ENCODE results near the gene ZNF445. TPM values are rescaled to one million over a fixed set of nuclear protein-coding genes. Genes with fewer than 3 reads are reported as not detected.
"Not testable (repeated sequence)": the region's sequence is repeated elsewhere in the genome, so short reads cannot be mapped to it uniquely, and the experiment has no call there.

ZNF445 gene
- total RNA-seq, 4 donors from 2014 or later: 4.8 to 7.0 (median 6.0) TPM

DNA sequence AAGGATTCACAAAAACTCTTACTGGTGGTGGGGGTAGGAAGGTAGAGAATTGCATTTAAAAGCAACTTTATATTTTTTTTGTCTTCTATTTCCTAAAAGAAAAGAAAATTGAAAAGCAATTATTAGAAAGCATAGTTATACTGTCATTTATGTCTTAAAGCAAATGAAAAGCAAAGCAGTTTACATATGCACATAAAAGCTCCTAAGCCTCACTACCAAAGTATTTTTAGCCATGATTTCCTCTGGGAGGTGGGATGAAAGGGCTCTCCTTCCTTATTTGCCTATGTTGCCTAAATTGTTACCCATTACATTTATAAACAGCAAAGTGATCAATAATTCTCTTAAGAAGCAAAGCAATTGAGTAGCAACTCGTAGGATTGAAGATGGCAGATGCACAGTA, 7.0 kb downstream of the ZNF445 start:
- no peak for TF ChIP-seq POLR2A (IDR thresholded peaks at IDR 0.05)
- TF ChIP-seq, protein P1, sequence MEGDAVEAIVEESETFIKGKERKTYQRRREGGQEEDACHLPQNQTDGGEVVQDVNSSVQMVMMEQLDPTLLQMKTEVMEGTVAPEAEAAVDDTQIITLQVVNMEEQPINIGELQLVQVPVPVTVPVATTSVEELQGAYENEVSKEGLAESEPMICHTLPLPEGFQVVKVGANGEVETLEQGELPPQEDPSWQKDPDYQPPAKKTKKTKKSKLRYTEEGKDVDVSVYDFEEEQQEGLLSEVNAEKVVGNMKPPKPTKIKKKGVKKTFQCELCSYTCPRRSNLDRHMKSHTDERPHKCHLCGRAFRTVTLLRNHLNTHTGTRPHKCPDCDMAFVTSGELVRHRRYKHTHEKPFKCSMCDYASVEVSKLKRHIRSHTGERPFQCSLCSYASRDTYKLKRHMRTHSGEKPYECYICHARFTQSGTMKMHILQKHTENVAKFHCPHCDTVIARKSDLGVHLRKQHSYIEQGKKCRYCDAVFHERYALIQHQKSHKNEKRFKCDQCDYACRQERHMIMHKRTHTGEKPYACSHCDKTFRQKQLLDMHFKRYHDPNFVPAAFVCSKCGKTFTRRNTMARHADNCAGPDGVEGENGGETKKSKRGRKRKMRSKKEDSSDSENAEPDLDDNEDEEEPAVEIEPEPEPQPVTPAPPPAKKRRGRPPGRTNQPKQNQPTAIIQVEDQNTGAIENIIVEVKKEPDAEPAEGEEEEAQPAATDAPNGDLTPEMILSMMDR (IDR thresholded peaks at IDR 0.05): no peak
- no peak overlapping the region for H3K4me3 ChIP-seq (ENCODE audit: low read depth, poor library complexity, severe bottlenecking)
- DNase-seq (ENCODE audit: low spot score in 2 of 2): no peak
- intact Hi-C loops (cut with DNase I; ENCODE audit: low total_unique reads): no loop called here
- 86% methylated on average over 1 of the region's 1 CpG for WGBS, 2 donors

DNA sequence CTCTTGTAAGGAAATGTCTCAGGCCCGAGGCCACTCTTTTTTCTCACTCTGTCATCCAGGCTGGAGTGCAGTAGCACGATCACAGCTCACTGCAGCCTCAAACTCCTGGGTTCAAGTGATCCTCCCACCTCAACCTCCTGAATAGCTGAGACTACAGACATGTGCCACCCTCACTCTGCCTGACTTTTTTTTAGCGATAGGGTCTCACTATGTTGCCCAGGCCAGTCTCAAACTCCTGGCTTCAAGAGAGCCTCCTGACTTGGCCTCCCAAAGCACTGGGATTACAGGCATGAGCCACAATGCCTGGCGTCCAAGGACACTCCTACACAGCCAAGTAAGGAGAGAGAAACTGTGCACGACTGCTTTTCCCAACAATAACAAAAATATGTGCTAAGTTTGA, 7.6 kb downstream of the ZNF445 start:
- H3K4me3 ChIP-seq (ENCODE audit: low read depth, poor library complexity, severe bottlenecking): no peak overlapping the region
- WGBS, 2 donors: 74 to 76% methylated on average over 5 of the region's 5 CpGs
- intact Hi-C loops (cut with DNase I; ENCODE audit: low total_unique reads): no loop called here
- DNase-seq (ENCODE audit: low spot score in 2 of 2): no peak
- TF ChIP-seq, protein P1 (IDR thresholded peaks at IDR 0.05): no peak
- TF ChIP-seq POLR2A (IDR thresholded peaks at IDR 0.05): no peak

DNA sequence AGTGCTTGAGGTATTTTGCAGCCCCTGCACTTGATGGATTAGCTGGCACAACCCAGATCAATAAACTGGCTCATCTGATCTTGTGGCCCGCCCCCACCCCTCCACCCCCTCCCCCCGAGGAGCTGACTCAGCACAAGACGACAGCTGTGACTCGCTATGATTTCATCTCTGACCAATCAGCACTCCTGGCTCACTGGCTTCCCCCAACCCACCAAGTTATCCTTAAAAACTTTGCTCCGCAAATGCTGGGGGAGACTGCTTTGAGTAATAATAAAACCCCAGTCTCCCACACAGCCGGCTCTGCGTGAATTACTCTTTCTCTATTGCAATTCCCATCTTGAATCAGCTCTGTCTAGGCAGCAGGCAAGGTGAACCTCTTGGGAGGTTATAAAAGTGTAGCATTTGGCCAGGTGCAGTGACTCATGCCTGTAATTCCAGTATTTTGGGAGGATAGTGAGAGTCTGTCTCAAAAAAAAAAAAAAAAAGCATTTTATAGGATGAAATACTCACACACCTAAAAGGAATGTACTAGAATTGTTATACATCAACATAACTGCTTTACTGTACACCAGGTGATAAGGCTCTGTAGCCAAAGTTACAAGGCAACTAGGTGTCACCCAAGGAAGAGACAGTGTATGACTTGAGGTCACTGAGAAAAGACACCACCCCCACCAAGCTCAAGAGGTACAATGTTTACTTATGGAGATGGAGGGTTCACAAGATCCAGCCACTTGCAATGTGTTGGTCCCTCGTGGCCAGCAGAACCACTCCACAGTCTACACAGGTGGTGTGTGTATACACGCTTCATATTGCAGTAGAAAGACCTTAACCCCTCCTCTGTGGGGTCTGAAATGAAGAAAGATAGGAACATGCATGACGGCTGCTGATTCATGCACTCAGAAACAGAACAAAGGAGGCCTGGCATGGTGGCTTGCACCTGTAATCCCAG, 8.6 kb downstream of the ZNF445 start:
- intact Hi-C loops (cut with DNase I; ENCODE audit: low total_unique reads): no loop called here
- TF ChIP-seq, protein P1 (IDR thresholded peaks at IDR 0.05): no peak
- TF ChIP-seq POLR2A (IDR thresholded peaks at IDR 0.05): no peak
- WGBS, 2 donors: 61 to 65% methylated on average over 10 of the region's 10 CpGs

DNA sequence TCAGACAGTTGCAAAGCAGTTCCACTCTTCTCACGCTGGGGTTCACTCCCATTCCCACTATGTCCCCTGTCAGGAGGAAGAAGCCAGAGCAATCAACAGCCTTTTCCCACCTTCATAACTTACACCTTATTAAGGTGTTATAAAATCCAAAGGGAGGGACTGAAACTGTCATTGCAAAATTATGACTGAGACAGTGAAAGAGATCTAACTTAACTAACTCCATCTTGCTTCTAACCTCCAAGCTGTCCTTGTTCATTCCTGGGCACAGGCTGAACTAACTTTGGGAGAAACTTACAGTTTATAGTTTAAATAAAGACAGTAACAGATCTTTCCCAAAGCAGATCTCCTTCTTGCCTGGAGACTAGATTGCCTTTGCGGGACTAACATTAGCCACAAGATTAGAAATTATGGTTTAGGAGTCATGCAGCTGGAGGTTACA, 9.4 kb downstream of the ZNF445 start:
- WGBS, 2 donors: 89 to 90% methylated on average over 2 of the region's 2 CpGs
- intact Hi-C loops (cut with DNase I; ENCODE audit: low total_unique reads); H3K4me3 ChIP-seq (ENCODE audit: low read depth, poor library complexity, severe bottlenecking); DNase-seq (ENCODE audit: low spot score in 2 of 2): not testable (repeated sequence)

More for the DNA sequence above, 8.6 kb downstream of the ZNF445 start:
- no peak overlapping the region for H3K4me3 ChIP-seq (ENCODE audit: low read depth, poor library complexity, severe bottlenecking)
- no peak for DNase-seq (ENCODE audit: low spot score in 2 of 2)

DNA sequence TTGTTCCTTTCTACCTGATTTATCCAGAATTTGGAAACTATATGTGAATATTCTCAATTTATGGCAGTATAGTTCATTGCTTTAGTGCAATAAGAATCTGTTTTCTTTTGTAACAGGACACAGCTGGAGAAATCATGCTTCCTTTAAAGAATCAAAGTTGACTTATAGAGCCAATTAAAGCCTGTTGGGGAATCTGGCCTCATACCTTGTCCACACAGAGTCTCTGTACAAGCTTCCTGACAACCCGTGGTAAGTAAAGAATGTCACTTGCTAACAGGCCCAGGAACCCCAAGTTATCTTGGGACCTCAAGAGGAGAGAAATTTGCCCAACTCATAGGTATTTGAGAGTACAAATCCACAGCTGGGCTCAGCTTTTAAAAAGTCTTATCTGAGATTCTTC, 10.2 kb downstream of the ZNF445 start:
- 33 to 63% methylated on average over 1 of the region's 1 CpG for WGBS, 2 donors
- intact Hi-C loops (cut with DNase I; ENCODE audit: low total_unique reads): no loop called here
- no peak overlapping the region for H3K4me3 ChIP-seq (ENCODE audit: low read depth, poor library complexity, severe bottlenecking)
- DNase-seq (ENCODE audit: low spot score in 2 of 2): no peak
- TF ChIP-seq POLR2A (IDR thresholded peaks at IDR 0.05): no peak
- TF ChIP-seq, protein P1 (IDR thresholded peaks at IDR 0.05): no peak

DNA sequence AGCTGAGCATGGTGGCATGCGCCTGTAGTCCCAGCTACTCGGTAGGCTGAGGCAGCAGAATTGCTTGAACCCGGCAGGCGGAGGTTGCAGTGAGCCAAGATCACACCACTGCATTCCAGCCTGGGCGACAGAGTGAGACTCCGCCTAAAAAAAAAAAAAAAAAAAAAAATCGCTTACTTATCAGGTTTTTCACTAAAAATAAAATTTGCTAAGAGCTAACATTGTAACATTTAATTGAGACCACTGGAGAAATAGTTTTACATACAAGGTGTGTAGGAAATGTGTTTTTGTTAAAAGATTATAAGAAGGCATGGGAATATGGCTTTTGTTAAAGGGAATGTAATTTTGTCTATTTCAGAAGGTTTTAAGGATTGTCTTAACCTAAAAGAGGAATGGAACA, 12.6 kb downstream of the ZNF445 start:
- DNase-seq (ENCODE audit: low spot score in 2 of 2); intact Hi-C loops (cut with DNase I; ENCODE audit: low total_unique reads); H3K4me3 ChIP-seq (ENCODE audit: low read depth, poor library complexity, severe bottlenecking): not testable (repeated sequence)
- WGBS, 2 donors: 94 to 96% methylated on average over 7 of the region's 7 CpGs

All from lower leg skin (tissue), 4 donors.